Activated CD4-positive, alpha-beta T cell treated with anti-CD3 and anti-CD28 coated beads for 24 hours (primary cell): Measurements from ENCODE around the gene PFKFB3.
"Not testable (repeated sequence)": the region's sequence is repeated elsewhere in the genome, so short reads cannot be mapped to it uniquely, and the experiment has no call there.

Source experiments
- DNase-seq, 2 donors: peaks; one replicate each; pipeline ENCODE4 v3.0.0-alpha.2; 2020; ENCODE audit warnings: low read depth in 2 of 2

The PFKFB3 gene

DNA sequence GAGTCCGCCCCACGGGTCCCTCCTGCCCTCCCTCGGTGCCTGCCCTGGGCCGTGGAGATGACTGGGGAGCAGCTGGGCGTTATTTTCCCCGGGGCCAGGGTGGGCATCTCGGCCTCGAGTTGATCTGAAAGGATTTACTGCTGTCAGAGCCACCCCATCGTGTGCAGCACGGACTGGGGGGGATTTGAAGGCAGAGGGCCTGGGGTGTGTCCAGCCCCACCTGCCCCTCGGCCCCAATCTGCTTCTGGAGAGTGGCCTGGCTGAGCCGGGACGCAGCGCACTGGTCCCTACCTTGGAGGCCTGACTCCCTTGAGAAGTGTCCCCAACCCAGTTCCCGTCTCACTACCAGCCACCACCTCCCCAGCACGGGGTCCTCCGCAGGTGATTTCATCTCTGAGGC is 24.2 kb upstream of the PFKFB3 start:
- DNase-seq: no peak

GRCh38 chr10:6179078-6179477 is 23.7 kb upstream of the PFKFB3 start:
- no peak for DNase-seq

- DNase-seq: no peak
Measured at GRCh38 chr10:6180480-6181110, 22.1 kb upstream of the PFKFB3 start.

- DNase-seq: no peak
Measured at GRCh38 chr10:6181249-6181648, 21.5 kb upstream of the PFKFB3 start.

DNA sequence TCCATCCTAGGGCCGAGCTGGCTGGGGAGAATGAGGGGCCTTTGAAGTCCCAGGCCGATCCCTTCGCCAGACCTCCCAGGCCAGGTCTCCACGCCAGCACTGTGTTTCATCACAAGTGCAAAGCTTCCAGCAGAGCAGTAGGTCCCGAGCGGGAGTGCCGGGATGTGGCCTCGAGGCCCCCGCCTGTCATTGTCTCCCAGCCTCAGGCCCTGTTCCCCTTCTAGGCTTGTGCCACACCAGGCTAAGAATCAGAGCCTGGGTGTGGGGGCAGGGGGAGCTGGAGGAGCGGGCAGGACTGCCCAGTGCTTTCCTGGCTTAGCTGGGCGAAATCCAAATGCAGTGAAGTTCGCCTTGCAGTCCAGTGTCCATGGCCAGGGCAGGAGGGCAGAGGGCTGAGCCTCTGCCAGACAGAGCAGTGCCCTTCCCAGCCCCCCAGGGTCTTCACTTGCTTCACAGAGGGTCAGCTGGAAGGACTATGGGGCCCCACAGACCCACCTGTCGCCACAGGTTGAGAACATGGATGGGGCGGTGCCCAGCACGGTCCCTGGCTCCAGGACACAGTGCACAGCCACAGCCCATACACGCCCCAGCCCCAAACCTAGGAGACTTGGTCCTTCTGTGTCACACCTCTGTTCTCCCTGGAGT is 20.2 kb upstream of the PFKFB3 start:
- no peak for DNase-seq

- no peak for DNase-seq
Measured at GRCh38 chr10:6185039-6185716, 17.6 kb upstream of the PFKFB3 start.

DNA sequence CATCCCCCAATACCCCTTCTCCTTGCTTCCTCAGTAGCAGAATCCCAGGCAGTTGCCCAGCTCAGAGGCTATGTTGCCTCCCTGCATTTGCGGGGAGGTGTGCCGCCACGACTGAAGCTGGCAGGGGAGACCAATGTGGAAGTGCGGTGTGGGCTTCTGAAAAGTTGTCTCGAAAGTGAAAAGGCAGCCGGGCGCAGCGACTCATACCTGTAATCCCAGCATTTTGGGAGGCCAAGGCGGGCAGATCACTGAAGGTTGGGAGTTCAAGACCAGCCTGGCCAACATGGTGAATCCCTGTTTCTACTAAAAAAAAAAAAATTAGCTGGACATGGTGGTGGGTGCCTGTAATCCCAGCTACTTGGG is 15.9 kb upstream of the PFKFB3 start:
- no peak for DNase-seq

GRCh38 chr10:6187278-6187677 is 15.5 kb upstream of the PFKFB3 start:
- no peak for DNase-seq

GRCh38 chr10:6190033-6190432 is 12.7 kb upstream of the PFKFB3 start:
- DNase-seq: not testable (repeated sequence)

DNA sequence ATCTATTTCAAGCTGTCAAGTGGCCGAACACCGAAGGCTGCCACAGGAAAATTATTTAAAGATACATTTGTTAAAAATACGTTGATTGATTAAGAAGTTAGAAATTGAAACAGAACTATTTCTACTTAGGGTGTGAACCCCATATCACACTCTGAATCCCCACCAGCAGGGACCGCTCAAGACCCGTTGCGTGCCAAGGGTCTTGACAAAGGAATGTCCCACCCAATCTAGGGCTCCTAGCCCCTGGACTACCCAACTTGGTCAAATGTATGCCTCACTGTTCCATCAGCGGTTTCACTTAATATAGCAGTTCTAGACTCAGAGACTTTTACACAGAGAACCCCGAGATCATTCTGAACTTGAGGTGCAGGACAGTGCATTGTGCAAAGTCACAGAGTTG is 11.6 kb upstream of the PFKFB3 start:
- no peak for DNase-seq

DNA sequence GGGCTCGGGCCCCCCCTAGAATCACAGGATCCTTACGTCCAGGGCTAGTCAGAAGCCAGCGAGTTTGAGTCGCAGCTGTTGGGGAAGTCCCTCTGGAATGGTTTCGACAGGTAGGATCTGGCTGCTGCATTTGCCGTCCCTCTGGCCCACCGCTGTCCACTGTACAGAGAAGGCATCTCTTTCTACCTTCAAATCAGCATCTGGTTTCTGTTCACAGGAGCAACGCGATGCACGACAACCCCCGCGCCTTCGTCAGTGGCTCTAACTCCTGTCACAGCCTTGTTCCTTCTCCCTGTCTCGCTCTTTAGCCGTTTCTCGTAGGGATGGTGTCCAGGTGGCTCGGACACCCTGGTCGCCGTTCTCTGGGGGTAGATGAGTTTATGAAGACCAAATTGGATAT is 11.2 kb upstream of the PFKFB3 start:
- no peak for DNase-seq

GRCh38 chr10:6193342-6193741 is 9.4 kb upstream of the PFKFB3 start:
- not testable (repeated sequence) for DNase-seq

DNA sequence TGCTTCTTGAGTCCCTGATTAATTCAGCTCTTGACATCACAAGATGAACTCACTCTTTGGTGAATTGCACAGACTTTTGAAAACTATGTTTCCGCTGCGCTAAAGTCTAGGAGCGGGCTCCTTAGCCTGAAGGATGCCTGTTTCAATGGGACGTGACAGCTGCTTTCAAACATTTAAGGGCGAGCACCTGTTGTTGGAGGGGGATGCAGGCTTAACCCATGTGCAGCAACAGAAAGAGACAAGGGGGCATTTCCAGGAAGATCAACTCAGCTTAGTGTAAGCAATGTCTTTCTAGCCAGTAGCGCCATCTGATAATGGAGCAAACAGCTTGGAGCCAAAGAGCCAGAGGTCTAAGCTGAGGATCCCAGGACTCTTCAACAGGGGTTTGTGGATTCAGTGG is 8.4 kb upstream of the PFKFB3 start:
- no peak for DNase-seq

DNA sequence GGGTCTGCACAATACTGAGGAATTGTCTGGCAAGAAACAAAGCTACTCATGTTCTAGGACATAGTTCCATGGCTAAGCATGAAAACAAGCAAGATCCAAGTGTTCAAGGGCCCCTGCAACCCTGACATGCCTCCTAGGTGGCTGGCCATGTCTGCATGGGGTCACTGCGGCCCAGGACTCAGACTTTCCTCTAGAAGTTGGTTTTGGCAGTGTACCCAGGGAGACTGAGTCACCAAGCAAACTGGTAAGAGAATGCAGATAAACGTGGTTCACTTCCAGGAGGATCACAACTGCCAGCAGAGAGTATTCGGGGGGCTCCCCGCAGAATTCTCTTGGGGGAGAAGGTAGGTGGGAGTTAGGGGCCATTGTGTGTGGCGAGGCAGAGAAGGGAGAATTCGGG is 7.4 kb upstream of the PFKFB3 start:
- no peak for DNase-seq

DNA sequence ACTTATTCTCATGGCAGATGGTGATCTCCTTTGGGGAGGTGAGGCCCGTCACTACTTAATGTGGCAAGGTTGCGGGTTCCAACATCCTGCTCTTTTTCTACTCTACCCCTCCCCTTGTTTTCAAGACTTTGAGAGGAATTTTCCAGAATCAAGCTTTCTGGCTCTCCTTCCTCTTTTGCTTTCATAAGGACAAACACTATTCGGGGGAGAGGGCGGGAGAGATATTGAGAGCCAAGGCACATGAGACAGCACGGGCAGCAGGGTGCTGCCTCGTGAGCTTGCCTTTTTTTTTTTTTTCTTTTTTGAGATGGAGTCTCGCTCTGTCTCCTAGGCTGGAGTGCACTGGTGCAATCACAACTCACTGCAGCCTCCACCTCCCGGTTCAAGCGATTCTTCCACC is 6.9 kb upstream of the PFKFB3 start:
- no peak for DNase-seq

GRCh38 chr10:6196524-6196923 is 6.2 kb upstream of the PFKFB3 start:
- not testable (repeated sequence) for DNase-seq

GRCh38 chr10:6197321-6197720 is 5.4 kb upstream of the PFKFB3 start:
- DNase-seq: no peak

DNA sequence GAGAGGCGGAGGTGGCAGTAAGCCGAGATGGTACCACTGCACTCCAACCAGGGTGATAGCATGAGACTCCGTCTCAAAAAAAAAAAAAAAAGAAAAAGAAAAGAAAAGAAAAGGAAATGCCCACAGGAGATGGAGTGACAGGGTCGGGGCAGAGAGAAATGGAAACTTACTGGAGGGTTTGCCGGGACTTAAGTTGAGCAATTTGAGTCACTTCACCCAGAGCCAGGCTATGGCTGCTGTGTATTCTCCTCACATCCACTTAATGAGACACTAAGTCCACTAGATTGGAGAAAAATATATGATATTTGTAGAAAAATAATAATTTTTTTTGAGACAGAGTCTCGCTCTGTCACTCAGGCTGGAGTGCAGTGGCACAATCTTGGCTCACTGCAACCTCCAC is 4.6 kb upstream of the PFKFB3 start:
- DNase-seq: no peak

- no peak for DNase-seq
Measured at GRCh38 chr10:6199131-6199733, 3.5 kb upstream of the PFKFB3 start.

DNA sequence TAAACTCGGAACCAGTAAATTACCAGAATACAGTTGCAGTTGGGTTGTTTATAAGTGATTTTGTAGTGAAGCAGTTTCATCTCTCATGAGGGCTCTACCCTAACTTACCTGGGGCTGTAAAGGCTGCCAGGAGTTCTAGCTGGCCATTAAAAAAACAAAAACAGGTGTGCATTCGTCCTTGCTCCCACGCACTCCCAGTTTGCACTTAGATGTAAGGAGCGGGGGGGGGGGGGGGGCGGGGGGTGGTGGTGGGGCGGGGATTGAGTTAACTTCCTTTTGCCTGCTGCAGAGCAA is 2.3 kb upstream of the PFKFB3 start:
- no peak for DNase-seq

- peak in 1 of 2 donors; percentile 24 for DNase-seq
Measured at GRCh38 chr10:6200734-6201515, 1.8 kb upstream of the PFKFB3 start.

GRCh38 chr10:6201516-6201975 is 1.2 kb upstream of the PFKFB3 start:
- DNase-seq: peak; percentile 60 to 89
